Pancreas (tissue), 10 donors: ENCODE measurements around the gene OR8B4. TPM values are rescaled to one million over a fixed set of nuclear protein-coding genes. Genes with fewer than 3 reads are reported as not detected.

Source experiments
- ATAC-seq, 4 donors: fragments of 200-7000 bp; cut with Tn5 transposase; one replicate each; pipeline versions ENCODE4 v1.8.0 to v1.9.1; 2020; ENCODE audit warnings: mild to moderate bottlenecking in 4 of 4, moderate library complexity in 4 of 4
- DNase-seq, 6 donors: peaks; one replicate each; pipeline ENCODE4 v3.0.0-alpha.2; 2020
- FAIRE-seq: peaks from 2 replicates; lab custom pipeline; 2012; peaks lifted over from hg19 to GRCh38; lab: Jason Lieb, UNC
- H3K27ac ChIP-seq, 4 donors: fragments of 200-600 bp; sonication (generic); 1 replicate in 3 of 4; 2 replicates in 1 of 4; pipeline versions ENCODE4 v1.5.0 to v1.8.0; 2020
- H3K27me3 ChIP-seq, 4 donors: fragments of 200-600 bp; one replicate each; pipeline ENCODE4 v1.8.0; 2021
- H3K36me3 ChIP-seq, 3 donors: fragments of 200-600 bp; sonication (generic) in 1 of 3; one replicate each; pipeline versions ENCODE4 v1.5.0 to v1.8.0; 2020 to 2021
- H3K4me1 ChIP-seq, 3 donors: fragments of 200-600 bp; one replicate each; pipeline ENCODE4 v1.8.0; 2021
- H3K4me3 ChIP-seq, 4 donors: fragments of 200-600 bp; sonication (generic) in 2 of 4; one replicate each; pipeline versions ENCODE4 v1.5.0 to v1.8.0; 2020 to 2021
- H3K9me3 ChIP-seq, 4 donors: fragments of 200-600 bp; one replicate each; pipeline ENCODE4 v1.8.0; 2021
- WGBS, 2 donors: extraction: QIAGEN DNeasy Blood & Tissue Kit; methylation state at CpG; one replicate each; pipeline ENCODE4 v1.1.7; 2013; 5-methylcytosine and 5-hydroxymethylcytosine counted together
- intact Hi-C, 3 donors: fragments of 100-400 bp; cut with DNase I; formaldehyde crosslinking; loops; one replicate each; pipeline versions ENCODE4 v1.11.1 to v1.14.2; 2022
- polyA plus RNA-seq, 2 donors: library from polyadenylated mRNA; stranded (reverse); fragments of 200-250 nt; gene quantifications; one replicate each; pipeline ENCODE4 v1.2.3, GENCODE V29; 2013
- total RNA-seq, 6 donors: library from RNA; stranded (reverse); fragmentation: NEBNext Ultra II Directional in 4 of 6; extraction: Animal tissue kit (Norgen Biotek cat#: 25700) in 4 of 6; gene quantifications; one replicate each; pipeline versions ENCODE4 v1.2.1 to v1.2.4, GENCODE V29; 2021 to 2023
- TF ChIP-seq, protein P1 (sequence below), 4 donors: fragments of 200-600 bp; sonication (generic) in 3 of 4; IDR thresholded peaks; one replicate each; pipeline versions ENCODE4 v1.5.0 to v1.8.0; 2021; ENCODE audit warnings: antibody characterized with exemption in 4 of 4
- donor health status: healthy with polysubstance abuse.
- donor health status: DM: no; HTN: no; CAD: no; lungs with moderate emphysema.
- donor health status: DM: no; HTN: no; CAD: no.
- donor health status: control.
- donor health status: control.
- donor health status: Bipolar disorder and iron deficiency.
- donor health status: DM: yes; HTN: yes; CAD: no.
- donor health status: DM: no; HTN: no; CAD: no.
- donor health status: DM: no; HTN: no; CAD: no.
- donor health status: DM: yes; HTN: yes; CAD: no.

Gene OR8B4
- total and polyA plus RNA-seq, 8 donors = not detected

DNA sequence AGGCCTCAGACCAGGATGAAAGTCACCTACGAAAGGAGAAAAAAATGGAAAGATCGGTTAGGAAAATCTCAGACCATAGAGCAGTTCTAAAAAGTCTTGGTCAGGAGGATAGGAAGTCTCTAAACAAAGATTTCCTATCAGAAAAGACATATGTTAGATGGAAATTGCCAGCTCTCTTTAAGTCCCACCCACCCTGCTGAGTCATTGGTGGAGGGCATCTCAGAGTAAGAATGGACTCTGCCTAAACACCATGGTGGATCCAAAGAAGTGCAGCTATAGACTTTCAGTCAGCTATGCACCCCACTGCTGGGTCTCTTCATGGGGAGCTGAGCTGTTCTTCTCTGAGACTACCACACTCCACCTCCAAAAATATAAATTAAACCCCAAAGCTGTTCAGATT, 44.1 kb downstream of the OR8B4 start:
- H3K4me3 ChIP-seq = no peak overlapping the region
- no peak overlapping the region for H3K27ac ChIP-seq
- no peaks in the 10 kb centered on the region for H3K36me3 ChIP-seq
- intact Hi-C loops = no loop called here
- ATAC-seq = no peak
- 87 to 89% methylated on average over 2 of the region's 2 CpGs for WGBS, 2 donors
- TF ChIP-seq, protein P1, sequence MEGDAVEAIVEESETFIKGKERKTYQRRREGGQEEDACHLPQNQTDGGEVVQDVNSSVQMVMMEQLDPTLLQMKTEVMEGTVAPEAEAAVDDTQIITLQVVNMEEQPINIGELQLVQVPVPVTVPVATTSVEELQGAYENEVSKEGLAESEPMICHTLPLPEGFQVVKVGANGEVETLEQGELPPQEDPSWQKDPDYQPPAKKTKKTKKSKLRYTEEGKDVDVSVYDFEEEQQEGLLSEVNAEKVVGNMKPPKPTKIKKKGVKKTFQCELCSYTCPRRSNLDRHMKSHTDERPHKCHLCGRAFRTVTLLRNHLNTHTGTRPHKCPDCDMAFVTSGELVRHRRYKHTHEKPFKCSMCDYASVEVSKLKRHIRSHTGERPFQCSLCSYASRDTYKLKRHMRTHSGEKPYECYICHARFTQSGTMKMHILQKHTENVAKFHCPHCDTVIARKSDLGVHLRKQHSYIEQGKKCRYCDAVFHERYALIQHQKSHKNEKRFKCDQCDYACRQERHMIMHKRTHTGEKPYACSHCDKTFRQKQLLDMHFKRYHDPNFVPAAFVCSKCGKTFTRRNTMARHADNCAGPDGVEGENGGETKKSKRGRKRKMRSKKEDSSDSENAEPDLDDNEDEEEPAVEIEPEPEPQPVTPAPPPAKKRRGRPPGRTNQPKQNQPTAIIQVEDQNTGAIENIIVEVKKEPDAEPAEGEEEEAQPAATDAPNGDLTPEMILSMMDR (IDR thresholded peaks at IDR 0.05) = no peak
- FAIRE-seq = no peak
- H3K9me3 ChIP-seq = no peaks in the 10 kb centered on the region
- DNase-seq = no peak
- no peaks in the 10 kb centered on the region for H3K27me3 ChIP-seq
- H3K4me1 ChIP-seq = no peaks in the 10 kb centered on the region

DNA sequence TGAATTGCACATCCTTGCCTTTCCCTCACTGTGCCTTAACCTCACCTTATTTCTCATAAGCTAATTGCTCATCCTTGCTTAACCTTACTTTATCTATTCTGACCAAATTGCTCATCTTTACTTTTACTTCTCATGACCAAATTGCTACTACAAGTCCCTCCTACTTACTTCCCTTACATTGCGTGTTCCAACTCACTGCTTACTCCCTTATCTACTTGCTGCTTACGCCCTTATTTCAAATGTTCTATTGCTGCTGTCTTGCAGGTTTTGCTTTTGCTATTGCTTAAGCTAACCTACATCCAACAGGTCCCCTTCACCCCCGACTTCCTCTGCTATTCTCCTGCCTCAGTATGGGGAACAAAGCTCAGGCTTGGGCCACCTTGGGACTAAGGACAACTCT, 48.4 kb downstream of the OR8B4 start:
- Histone ChIP-seq H3K4me3 (no peak overlapping the region), H3K4me1 (no peaks in the 10 kb centered on the region), H3K27ac (no peak overlapping the region), H3K36me3 (no peaks in the 10 kb centered on the region), H3K9me3 (no peaks in the 10 kb centered on the region), H3K27me3 (no peaks in the 10 kb centered on the region)
- intact Hi-C loops = no loop called here
- TF ChIP-seq, protein P1 (IDR thresholded peaks at IDR 0.05) = no peak
- FAIRE-seq (no peak), ATAC-seq (no peak), DNase-seq (no peak)
- 57 to 72% methylated on average over 3 of the region's 3 CpGs for WGBS, 2 donors

Other genes starting within 250 kb of the OR8B4 start
- not detected for gene OR10D3, start 241.5 kb downstream of the OR8B4 start, total RNA-seq
- not detected for gene OR10D3, start 241.5 kb downstream of the OR8B4 start, polyA plus RNA-seq
- not detected for gene OR8G1, start 183.8 kb downstream of the OR8B4 start, total RNA-seq
- gene OR8G1, start 183.8 kb downstream of the OR8B4 start, polyA plus RNA-seq = not detected
- not detected for gene OR8G5, start 168.5 kb downstream of the OR8B4 start, total RNA-seq
- gene OR8G5, start 168.5 kb downstream of the OR8B4 start, polyA plus RNA-seq = under 1 TPM in 1 of 2 donors, not detected in 1; 0.16 TPM
- not detected for gene OR8D1, start 110.9 kb downstream of the OR8B4 start, total RNA-seq
- gene OR8D1, start 110.9 kb downstream of the OR8B4 start, polyA plus RNA-seq = not detected
- gene OR8D2, start 104.7 kb downstream of the OR8B4 start, total RNA-seq = not detected
- gene OR8D2, start 104.7 kb downstream of the OR8B4 start, polyA plus RNA-seq = not detected
- gene OR8B2, start 40.4 kb downstream of the OR8B4 start, total RNA-seq = not detected
- not detected for gene OR8B2, start 40.4 kb downstream of the OR8B4 start, polyA plus RNA-seq
- gene OR8B3, start 25.8 kb downstream of the OR8B4 start, total RNA-seq = not detected
- gene OR8B3, start 25.8 kb downstream of the OR8B4 start, polyA plus RNA-seq = not detected
- not detected for gene OR8B8, start 20.8 kb upstream of the OR8B4 start, total RNA-seq
- gene OR8B8, start 20.8 kb upstream of the OR8B4 start, polyA plus RNA-seq = not detected
- gene OR8B12, start 118.8 kb upstream of the OR8B4 start, total RNA-seq = not detected
- not detected for gene OR8B12, start 118.8 kb upstream of the OR8B4 start, polyA plus RNA-seq
- not detected for gene OR8A1, start 145.1 kb upstream of the OR8B4 start, total RNA-seq
- under 1 TPM in 1 of 2 donors, not detected in 1; 0.02 TPM for gene OR8A1, start 145.1 kb upstream of the OR8B4 start, polyA plus RNA-seq
- not detected for gene PANX3, start 186.6 kb upstream of the OR8B4 start, total RNA-seq
- gene PANX3, start 186.6 kb upstream of the OR8B4 start, polyA plus RNA-seq = not detected
- gene TBRG1, start 198.0 kb upstream of the OR8B4 start, total RNA-seq = 10 to 100 TPM; 12.9 to 20.0 (median 14.2) TPM
- 10 to 100 TPM; 26.9 to 49.2 TPM for gene TBRG1, start 198.0 kb upstream of the OR8B4 start, polyA plus RNA-seq
- 10 to 100 TPM in 5 of 6 donors, 1 to 10 TPM in 1; 9.6 to 29.8 (median 18.0) TPM for gene SIAE, start 248.9 kb upstream of the OR8B4 start, total RNA-seq
- gene SIAE, start 248.9 kb upstream of the OR8B4 start, polyA plus RNA-seq = 10 to 100 TPM; 10.3 to 12.1 TPM
- gene SPA17, start 249.0 kb upstream of the OR8B4 start, total RNA-seq = 1 to 10 TPM; 1.2 to 2.9 (median 2.1) TPM
- 1 to 10 TPM; 6.0 to 7.3 TPM for gene SPA17, start 249.0 kb upstream of the OR8B4 start, polyA plus RNA-seq